Esophagus muscularis mucosa (tissue), 3 donors: ENCODE data around the gene RET.
"Not testable (repeated sequence)": the region's sequence is repeated elsewhere in the genome, so short reads cannot be mapped to it uniquely, and the experiment has no call there.

Experiments
- POLR2A ChIP-seq: fragments of 450-650 bp; IDR thresholded peaks from one replicate; pipeline ENCODE4 v1.6.1; 2017; ENCODE audit warnings: antibody characterized with exemption, moderate library complexity, mild to moderate bottlenecking, low read depth
- POLR2AphosphoS5 ChIP-seq, 2 donors: sonication (generic); formaldehyde crosslinking; IDR thresholded peaks; one replicate each; pipeline ENCODE4 v1.6.1; 2017; ENCODE audit warnings: antibody characterized with exemption in 2 of 2
- TF ChIP-seq, protein P1 (sequence below), 3 experiments: fragments of 200-600 bp in 2 of 3; fragments of 450-650 bp in 1 of 3; sonication (generic) in 2 of 3; IDR thresholded peaks; one replicate each; pipeline ENCODE4 v1.5.1; 2017 to 2019; ENCODE audit warnings: antibody characterized with exemption in 3 of 3, mild to moderate bottlenecking in 2 of 3, moderate library complexity in 1 of 3

DNA sequence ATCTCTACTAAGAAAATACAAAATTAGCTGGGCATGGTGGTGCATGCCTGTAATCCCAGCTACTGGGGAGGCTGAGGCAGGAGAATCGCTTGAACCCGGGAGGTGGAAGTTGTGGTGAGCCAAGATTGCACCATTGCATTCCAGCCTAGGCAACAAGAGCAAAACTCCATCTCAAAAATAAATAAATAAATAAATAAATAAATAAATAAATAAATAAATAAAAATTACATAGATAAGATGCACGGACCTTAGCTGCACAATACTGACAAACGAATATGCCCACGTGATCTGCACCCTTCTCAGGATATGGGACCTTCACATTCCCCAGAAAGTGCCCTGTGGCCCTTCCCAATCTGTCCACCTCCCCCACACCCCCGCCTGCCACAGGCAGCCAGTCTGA is 22.5 kb downstream of the RET start:
- not testable (repeated sequence) for TF ChIP-seq POLR2A; POLR2AphosphoS5 (IDR thresholded peaks at IDR 0.05)
- TF ChIP-seq, protein P1, sequence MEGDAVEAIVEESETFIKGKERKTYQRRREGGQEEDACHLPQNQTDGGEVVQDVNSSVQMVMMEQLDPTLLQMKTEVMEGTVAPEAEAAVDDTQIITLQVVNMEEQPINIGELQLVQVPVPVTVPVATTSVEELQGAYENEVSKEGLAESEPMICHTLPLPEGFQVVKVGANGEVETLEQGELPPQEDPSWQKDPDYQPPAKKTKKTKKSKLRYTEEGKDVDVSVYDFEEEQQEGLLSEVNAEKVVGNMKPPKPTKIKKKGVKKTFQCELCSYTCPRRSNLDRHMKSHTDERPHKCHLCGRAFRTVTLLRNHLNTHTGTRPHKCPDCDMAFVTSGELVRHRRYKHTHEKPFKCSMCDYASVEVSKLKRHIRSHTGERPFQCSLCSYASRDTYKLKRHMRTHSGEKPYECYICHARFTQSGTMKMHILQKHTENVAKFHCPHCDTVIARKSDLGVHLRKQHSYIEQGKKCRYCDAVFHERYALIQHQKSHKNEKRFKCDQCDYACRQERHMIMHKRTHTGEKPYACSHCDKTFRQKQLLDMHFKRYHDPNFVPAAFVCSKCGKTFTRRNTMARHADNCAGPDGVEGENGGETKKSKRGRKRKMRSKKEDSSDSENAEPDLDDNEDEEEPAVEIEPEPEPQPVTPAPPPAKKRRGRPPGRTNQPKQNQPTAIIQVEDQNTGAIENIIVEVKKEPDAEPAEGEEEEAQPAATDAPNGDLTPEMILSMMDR (IDR thresholded peaks at IDR 0.05) = not testable (repeated sequence)
